Thoracic aorta (tissue), 2 donors: ENCODE results near the gene EPS8L2. TPM values are rescaled to one million over a fixed set of nuclear protein-coding genes. Genes with fewer than 3 reads are reported as not detected.

Experiments
- ATAC-seq: fragments of 150-250 bp; one replicate; pipeline ENCODE4 v1.8.0; 2017; ENCODE audit warnings: low read depth; ENCODE audit not compliant: insufficient number of reproducible peaks, low FRiP score
- DNase-seq: peaks from one replicate; pipeline ENCODE4 v3.0.0-alpha.2; 2020; ENCODE audit warnings: low spot score
- H3K27ac ChIP-seq, 2 donors: fragments of 200-600 bp; sonication (generic); 1 replicate in 1 of 2; 2 replicates in 1 of 2; pipeline ENCODE4 v1.5.1; 2016; ENCODE audit warnings: mild to moderate bottlenecking in 2 of 2, moderate library complexity in 2 of 2
- H3K27me3 ChIP-seq: fragments of 200-600 bp; sonication (generic); replicated peaks from 2 replicates; pipeline ENCODE4 v1.6.0; 2016; ENCODE audit warnings: mild to moderate bottlenecking; ENCODE audit not compliant: insufficient read depth
- H3K36me3 ChIP-seq: fragments of 200-600 bp; sonication (generic); one replicate; pipeline ENCODE4 v1.5.1; 2016
- H3K4me1 ChIP-seq, 2 donors: fragments of 200-600 bp; sonication (generic); 1 replicate in 1 of 2; 2 replicates in 1 of 2; pipeline versions ENCODE4 v1.5.1 to v1.6.0; 2016; ENCODE audit warnings: low read depth in 2 of 2, mild to moderate bottlenecking in 1 of 2; ENCODE audit not compliant: control insufficient read depth in 1 of 2
- H3K4me3 ChIP-seq: fragments of 200-600 bp; sonication (generic); 2 replicates; pipeline ENCODE4 v1.5.1; 2016; ENCODE audit warnings: mild to moderate bottlenecking
- H3K9me3 ChIP-seq: fragments of 200-600 bp; sonication (generic); 2 replicates; pipeline ENCODE4 v1.5.1; 2016
- CTCF ChIP-seq: fragments of 200-600 bp; sonication (generic); IDR thresholded peaks from one replicate; pipeline ENCODE4 v1.5.1; 2019; ENCODE audit warnings: antibody characterized with exemption
- total RNA-seq, 2 donors: library from RNA; depleted of rRNA; stranded (reverse); fragments of >200 nt; gene quantifications; one replicate each; pipeline versions ENCODE4 v1.1.0 to v1.2.3, GENCODE V29; 2016

Gene EPS8L2
- total RNA-seq, 2 donors from 2014 or later = 39.6 to 75.9 TPM

- no peak for DNase-seq
- Histone ChIP-seq H3K27ac (no peak overlapping the region), H3K4me1 (peaks cover 0 to 9% of the 10 kb centered on the region in 2 donors), H3K9me3 (no peaks in the 10 kb centered on the region), H3K4me3 (no peak overlapping the region), H3K27me3 (no peaks in the 10 kb centered on the region), H3K36me3 (peaks cover 25% of the 10 kb centered on the region)
- TF ChIP-seq CTCF = no peak
- no peak for ATAC-seq
Measured at GRCh38 chr11:769887-770641, 64.0 kb downstream of the EPS8L2 start.

- TF ChIP-seq CTCF = no peak
- H3K36me3 ChIP-seq = peaks cover 25% of the 10 kb centered on the region
- H3K27ac ChIP-seq = no peak overlapping the region
- ATAC-seq (no peak), DNase-seq (no peak)
- H3K27me3 ChIP-seq = no peaks in the 10 kb centered on the region
- H3K4me3 ChIP-seq = no peak overlapping the region
- peaks cover 4 to 17% of the 10 kb centered on the region in 2 donors for H3K4me1 ChIP-seq
- no peaks in the 10 kb centered on the region for H3K9me3 ChIP-seq
Measured at GRCh38 chr11:770642-771616, 64.9 kb downstream of the EPS8L2 start.

GRCh38 chr11:771617-772204, 65.7 kb downstream of the EPS8L2 start:
- DNase-seq = no peak
- no peak overlapping the region for H3K27ac ChIP-seq
- H3K9me3 ChIP-seq = no peaks in the 10 kb centered on the region
- H3K4me3 ChIP-seq = no peak overlapping the region
- H3K4me1 ChIP-seq = peaks cover 10 to 24% of the 10 kb centered on the region in 2 donors
- H3K36me3 ChIP-seq = peaks cover 20% of the 10 kb centered on the region
- no peaks in the 10 kb centered on the region for H3K27me3 ChIP-seq
- no peak for ATAC-seq
- no peak for TF ChIP-seq CTCF

- H3K27ac ChIP-seq = no peak overlapping the region
Measured at GRCh38 chr11:772429-773390, 66.7 kb downstream of the EPS8L2 start.

More at GRCh38 chr11:772429-773390, 66.7 kb downstream of the EPS8L2 start:
- Histone ChIP-seq H3K4me1 (peaks cover 11 to 25% of the 10 kb centered on the region in 2 donors), H3K27me3 (no peaks in the 10 kb centered on the region), H3K9me3 (no peaks in the 10 kb centered on the region), H3K4me3 (no peak overlapping the region), H3K36me3 (peaks cover 20% of the 10 kb centered on the region)
- no peak for ATAC-seq
- no peak for TF ChIP-seq CTCF
- DNase-seq = no peak
